ENCODE results near the gene GALNT15. TPM values are rescaled to one million over a fixed set of nuclear protein-coding genes. Genes with fewer than 3 reads are reported as not detected.

The GALNT15 gene
- polyA plus RNA-seq, 1 donor (not counting 4 experiments of a cell fraction or from before 2014, with no cell fraction given), result not detected

DNA sequence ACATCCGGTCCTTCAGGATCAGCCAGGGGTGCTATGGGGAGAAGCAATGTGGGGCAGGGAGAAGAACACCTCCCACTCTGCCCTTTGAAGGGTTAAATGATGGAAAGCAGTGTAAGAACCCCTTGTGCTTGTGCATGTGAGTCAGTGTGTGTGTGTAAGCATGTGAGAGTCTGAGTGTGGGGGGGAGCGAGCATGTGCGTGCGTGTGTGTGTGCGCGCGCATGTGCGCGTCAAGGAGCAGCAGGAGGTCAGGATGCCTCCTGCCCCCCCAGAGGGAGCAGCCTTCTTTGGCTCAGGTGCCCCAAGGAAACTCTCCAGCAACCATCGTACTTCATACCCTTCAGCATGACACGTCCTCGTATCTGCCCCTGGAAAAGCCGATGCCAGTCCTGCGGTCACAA, 30.3 kb downstream of the GALNT15 start:
- FAIRE-seq (no peak), DNase-seq (ENCODE audit: low read depth, low spot score) (no peak)
- no peak overlapping the region for H2AFZ ChIP-seq (ENCODE audit: control insufficient read depth, low read length)
- dilution Hi-C loops (cut with MboI; ENCODE audit: extremely low pct_ligation_motif_present, low sequenced_read_pairs), result no loop called here
- H3K4me1 ChIP-seq (ENCODE audit: control insufficient read depth, extremely low read depth, insufficient read depth, low read length), result peaks cover 7% of the 10 kb centered on the region
- H3K79me2 ChIP-seq (ENCODE audit: control insufficient read depth, insufficient read depth, low read length), result no peaks in the 10 kb centered on the region
- no peaks in the 10 kb centered on the region for H4K20me1 ChIP-seq (ENCODE audit: control insufficient read depth, extremely low read depth, insufficient read depth, low read length)
- H3K9me1 ChIP-seq (ENCODE audit: control insufficient read depth, extremely low read depth, insufficient read depth, low read length), result no peaks in the 10 kb centered on the region
- no peak overlapping the region for H3K27ac ChIP-seq (ENCODE audit: control insufficient read depth, insufficient read depth, low read length)
- H3K36me3 ChIP-seq (ENCODE audit: control insufficient read depth in 2 of 2, extremely low read depth in 1 of 2, insufficient read depth in 2 of 2, low read length in 2 of 2), result no peaks in the 10 kb centered on the region
- TF ChIP-seq, protein P1, sequence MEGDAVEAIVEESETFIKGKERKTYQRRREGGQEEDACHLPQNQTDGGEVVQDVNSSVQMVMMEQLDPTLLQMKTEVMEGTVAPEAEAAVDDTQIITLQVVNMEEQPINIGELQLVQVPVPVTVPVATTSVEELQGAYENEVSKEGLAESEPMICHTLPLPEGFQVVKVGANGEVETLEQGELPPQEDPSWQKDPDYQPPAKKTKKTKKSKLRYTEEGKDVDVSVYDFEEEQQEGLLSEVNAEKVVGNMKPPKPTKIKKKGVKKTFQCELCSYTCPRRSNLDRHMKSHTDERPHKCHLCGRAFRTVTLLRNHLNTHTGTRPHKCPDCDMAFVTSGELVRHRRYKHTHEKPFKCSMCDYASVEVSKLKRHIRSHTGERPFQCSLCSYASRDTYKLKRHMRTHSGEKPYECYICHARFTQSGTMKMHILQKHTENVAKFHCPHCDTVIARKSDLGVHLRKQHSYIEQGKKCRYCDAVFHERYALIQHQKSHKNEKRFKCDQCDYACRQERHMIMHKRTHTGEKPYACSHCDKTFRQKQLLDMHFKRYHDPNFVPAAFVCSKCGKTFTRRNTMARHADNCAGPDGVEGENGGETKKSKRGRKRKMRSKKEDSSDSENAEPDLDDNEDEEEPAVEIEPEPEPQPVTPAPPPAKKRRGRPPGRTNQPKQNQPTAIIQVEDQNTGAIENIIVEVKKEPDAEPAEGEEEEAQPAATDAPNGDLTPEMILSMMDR (optimal IDR thresholded peaks at IDR 0.05 in 1 of 3, IDR thresholded peaks at IDR 0.05 in 1 of 3, conservative IDR thresholded peaks at IDR 0.05 in 1 of 3; ENCODE audit: extremely low read depth in 1 of 3, insufficient read depth in 2 of 3, low read length in 3 of 3), result no peak
- no peak for TF ChIP-seq EZH2 (IDR thresholded peaks at IDR 0.05; ENCODE audit: low read length)
- H3K4me3 ChIP-seq (ENCODE audit: control insufficient read depth in 2 of 3, extremely low read depth in 1 of 3, insufficient read depth in 2 of 3, low read depth in 1 of 3, low read length in 3 of 3), result no peak overlapping the region
- H3K9ac ChIP-seq (ENCODE audit: control insufficient read depth, extremely low read depth, insufficient read depth, low read length), result no peak overlapping the region
- H3K9me3 ChIP-seq (ENCODE audit: control insufficient read depth, low read depth, low read length), result no peaks in the 10 kb centered on the region
- H3K27me3 ChIP-seq (ENCODE audit: control insufficient read depth, extremely low read depth, insufficient read depth, low read length), result peaks cover 11% of the 10 kb centered on the region
- no peak overlapping the region for H3K4me2 ChIP-seq (ENCODE audit: control insufficient read depth, extremely low read depth, insufficient read depth, low read depth, low read length)

DNA sequence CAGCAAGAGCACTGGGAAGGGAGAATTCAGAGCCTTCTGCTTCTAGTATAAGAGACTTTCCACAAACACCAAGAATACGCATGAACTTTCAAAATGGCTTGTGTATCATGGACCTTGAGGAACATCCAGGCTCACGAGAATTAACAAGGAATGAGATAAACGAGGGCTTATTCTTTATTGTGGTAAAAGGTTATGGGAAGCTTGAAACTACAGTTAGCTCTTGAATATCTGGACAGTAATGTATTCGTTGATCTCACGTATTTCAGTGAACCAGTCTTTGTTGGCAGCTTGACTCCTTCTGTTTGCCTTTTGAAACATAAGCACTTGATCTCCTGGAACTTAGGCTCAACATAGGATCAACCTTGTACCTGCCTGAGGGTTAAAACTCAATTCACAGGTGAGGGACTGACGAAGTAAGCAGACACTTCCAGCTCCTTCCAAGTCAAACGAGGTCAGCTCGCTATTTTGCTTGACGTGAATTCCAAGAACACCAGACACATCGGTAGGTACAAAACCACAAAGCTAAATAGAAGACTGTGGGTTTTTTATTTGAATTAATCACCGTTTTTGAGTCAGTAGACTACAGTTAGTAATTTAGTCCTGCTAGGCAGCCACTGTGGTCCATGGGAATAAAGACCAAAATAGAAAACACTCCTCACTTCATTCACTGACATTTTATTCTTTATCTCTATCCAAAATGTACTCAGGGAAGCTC, 30.8 kb downstream of the GALNT15 start:
- Histone ChIP-seq H3K4me3 (ENCODE audit: control insufficient read depth in 2 of 3, extremely low read depth in 1 of 3, insufficient read depth in 2 of 3, low read depth in 1 of 3, low read length in 3 of 3) (no peak overlapping the region), H4K20me1 (ENCODE audit: control insufficient read depth, extremely low read depth, insufficient read depth, low read length) (no peaks in the 10 kb centered on the region), H3K36me3 (ENCODE audit: control insufficient read depth in 2 of 2, extremely low read depth in 1 of 2, insufficient read depth in 2 of 2, low read length in 2 of 2) (no peaks in the 10 kb centered on the region), H3K9me3 (ENCODE audit: control insufficient read depth, low read depth, low read length) (no peaks in the 10 kb centered on the region), H3K79me2 (ENCODE audit: control insufficient read depth, insufficient read depth, low read length) (no peaks in the 10 kb centered on the region), H3K27ac (ENCODE audit: control insufficient read depth, insufficient read depth, low read length) (no peak overlapping the region), H3K27me3 (ENCODE audit: control insufficient read depth, extremely low read depth, insufficient read depth, low read length) (peaks cover 11% of the 10 kb centered on the region), H2AFZ (ENCODE audit: control insufficient read depth, low read length) (no peak overlapping the region), H3K4me2 (ENCODE audit: control insufficient read depth, extremely low read depth, insufficient read depth, low read depth, low read length) (no peak overlapping the region), H3K9me1 (ENCODE audit: control insufficient read depth, extremely low read depth, insufficient read depth, low read length) (no peaks in the 10 kb centered on the region), H3K9ac (ENCODE audit: control insufficient read depth, extremely low read depth, insufficient read depth, low read length) (no peak overlapping the region), H3K4me1 (ENCODE audit: control insufficient read depth, extremely low read depth, insufficient read depth, low read length) (peaks cover 7% of the 10 kb centered on the region)
- FAIRE-seq, result peak; percentile 52
- DNase-seq (ENCODE audit: low read depth, low spot score), result peak; percentile 44
- TF ChIP-seq EZH2 (IDR thresholded peaks at IDR 0.05; ENCODE audit: low read length), result no peak
- TF ChIP-seq, protein P1 (optimal IDR thresholded peaks at IDR 0.05 in 1 of 3, IDR thresholded peaks at IDR 0.05 in 1 of 3, conservative IDR thresholded peaks at IDR 0.05 in 1 of 3; ENCODE audit: extremely low read depth in 1 of 3, insufficient read depth in 2 of 3, low read length in 3 of 3), result no peak
- dilution Hi-C loops (cut with MboI; ENCODE audit: extremely low pct_ligation_motif_present, low sequenced_read_pairs), result no loop called here

Data from keratinocyte (primary cell).